ENCODE data around the gene SPAG16.

DNA sequence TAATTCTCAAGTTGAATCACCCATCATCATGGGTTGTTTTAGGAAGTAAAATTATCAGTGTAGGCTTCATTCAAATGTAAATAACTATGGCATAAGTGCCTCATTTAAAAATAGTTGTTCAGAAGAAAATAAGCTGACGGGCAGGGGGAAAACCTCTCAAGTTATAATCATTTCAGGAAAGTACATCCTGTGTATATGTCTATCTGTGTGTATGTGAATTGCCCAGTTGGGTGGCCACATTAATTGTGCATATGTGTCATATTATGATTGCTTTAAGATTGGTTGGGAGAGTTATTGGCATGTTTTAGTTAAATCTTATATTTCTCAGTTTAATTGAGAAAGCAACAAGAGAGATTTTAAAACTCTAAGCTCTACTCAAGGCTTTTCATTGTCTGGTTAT lies 843.8 kb downstream of the SPAG16 start:
- TF ChIP-seq, protein P1, sequence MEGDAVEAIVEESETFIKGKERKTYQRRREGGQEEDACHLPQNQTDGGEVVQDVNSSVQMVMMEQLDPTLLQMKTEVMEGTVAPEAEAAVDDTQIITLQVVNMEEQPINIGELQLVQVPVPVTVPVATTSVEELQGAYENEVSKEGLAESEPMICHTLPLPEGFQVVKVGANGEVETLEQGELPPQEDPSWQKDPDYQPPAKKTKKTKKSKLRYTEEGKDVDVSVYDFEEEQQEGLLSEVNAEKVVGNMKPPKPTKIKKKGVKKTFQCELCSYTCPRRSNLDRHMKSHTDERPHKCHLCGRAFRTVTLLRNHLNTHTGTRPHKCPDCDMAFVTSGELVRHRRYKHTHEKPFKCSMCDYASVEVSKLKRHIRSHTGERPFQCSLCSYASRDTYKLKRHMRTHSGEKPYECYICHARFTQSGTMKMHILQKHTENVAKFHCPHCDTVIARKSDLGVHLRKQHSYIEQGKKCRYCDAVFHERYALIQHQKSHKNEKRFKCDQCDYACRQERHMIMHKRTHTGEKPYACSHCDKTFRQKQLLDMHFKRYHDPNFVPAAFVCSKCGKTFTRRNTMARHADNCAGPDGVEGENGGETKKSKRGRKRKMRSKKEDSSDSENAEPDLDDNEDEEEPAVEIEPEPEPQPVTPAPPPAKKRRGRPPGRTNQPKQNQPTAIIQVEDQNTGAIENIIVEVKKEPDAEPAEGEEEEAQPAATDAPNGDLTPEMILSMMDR (conservative IDR thresholded peaks at IDR 0.05): no peak
- TF ChIP-seq EZH2 (IDR thresholded peaks at IDR 0.05; ENCODE audit: low read depth): no peak

All from PC-9 (cell line).